HG02885 (cell line): ENCODE data around the gene LIN28A.
A peak's percentile ranks its signal among the peaks of the same experiment; 100 is the strongest.
"Not testable (repeated sequence)": the region's sequence is repeated elsewhere in the genome, so short reads cannot be mapped to it uniquely, and the experiment has no call there.

ENCODE experiments used
- ATAC-seq: cut with Tn5 transposase; IDR thresholded peaks from one replicate; pipeline ENCODE4 v1.9.1; 2021; ENCODE audit warnings: mild to moderate bottlenecking; ENCODE audit not compliant: unreplicated experiment, poor library complexity

The LIN28A gene, protein sequence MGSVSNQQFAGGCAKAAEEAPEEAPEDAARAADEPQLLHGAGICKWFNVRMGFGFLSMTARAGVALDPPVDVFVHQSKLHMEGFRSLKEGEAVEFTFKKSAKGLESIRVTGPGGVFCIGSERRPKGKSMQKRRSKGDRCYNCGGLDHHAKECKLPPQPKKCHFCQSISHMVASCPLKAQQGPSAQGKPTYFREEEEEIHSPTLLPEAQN

DNA sequence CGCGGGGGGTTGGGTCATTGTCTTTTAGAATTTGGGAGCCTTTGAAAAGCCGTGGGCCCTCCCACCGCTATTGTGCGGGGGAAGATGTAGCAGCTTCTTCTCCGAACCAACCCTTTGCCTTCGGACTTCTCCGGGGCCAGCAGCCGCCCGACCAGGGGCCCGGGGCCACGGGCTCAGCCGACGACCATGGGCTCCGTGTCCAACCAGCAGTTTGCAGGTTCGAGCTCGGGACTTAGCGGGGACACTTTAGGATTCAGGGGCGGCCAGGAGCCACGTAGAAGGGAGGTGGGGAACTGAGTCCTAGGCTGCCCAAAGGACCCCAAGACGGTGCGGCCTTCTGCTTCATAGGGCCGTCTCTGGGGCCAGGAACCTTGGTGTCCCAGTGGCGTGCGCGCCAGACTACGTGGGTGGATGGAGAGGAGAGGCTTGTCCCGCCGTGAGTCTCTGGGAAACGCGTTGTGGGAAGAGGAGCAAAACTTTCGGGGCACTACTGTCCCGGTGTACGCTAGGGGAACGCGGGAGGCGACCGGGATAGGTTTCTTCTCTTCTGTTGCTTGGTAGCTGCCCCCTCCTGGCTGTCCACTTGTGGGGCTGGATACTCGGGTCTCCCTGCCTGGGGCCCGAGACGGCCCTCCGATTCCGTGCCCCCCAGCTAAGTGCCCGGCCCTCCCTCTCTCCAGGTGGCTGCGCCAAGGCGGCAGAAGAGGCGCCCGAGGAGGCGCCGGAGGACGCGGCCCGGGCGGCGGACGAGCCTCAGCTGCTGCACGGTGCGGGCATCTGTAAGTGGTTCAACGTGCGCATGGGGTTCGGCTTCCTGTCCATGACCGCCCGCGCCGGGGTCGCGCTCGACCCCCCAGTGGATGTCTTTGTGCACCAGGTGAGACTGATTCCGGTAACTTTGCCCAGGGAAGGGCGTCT lies at the start of gene LIN28A:
LIN28A (plus strand) TSS at position 112 of the 918 bp plus-strand sequence; CDS start at position 187, 75 bp downstream.
- no peak for ATAC-seq

DNA sequence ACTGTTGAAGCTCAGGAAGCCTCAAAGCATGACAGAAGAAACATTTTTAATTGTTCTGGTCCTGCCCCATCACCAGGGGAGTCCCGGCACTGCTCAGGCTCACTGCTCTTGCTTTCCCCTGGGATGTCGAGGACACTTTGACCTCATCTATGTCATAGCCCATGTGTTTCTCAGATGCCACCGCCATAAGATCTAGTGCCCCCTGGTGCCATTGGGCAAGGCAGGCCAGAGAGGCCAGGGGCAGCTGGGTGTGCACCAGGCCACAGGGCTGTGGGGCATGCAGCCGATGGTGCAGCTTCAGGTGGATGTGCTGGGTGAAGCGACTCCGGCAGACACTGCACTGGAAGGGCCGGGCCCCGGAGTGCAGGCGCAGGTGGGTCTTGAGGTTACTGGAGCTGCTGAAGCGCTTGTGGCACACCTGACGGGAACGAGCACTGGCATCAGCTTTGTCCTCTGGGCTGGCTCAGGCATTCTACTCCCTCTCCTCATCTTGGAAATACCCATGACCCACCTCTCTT lies 49.0 kb upstream of the LIN28A start:
- no peak for ATAC-seq

DNA sequence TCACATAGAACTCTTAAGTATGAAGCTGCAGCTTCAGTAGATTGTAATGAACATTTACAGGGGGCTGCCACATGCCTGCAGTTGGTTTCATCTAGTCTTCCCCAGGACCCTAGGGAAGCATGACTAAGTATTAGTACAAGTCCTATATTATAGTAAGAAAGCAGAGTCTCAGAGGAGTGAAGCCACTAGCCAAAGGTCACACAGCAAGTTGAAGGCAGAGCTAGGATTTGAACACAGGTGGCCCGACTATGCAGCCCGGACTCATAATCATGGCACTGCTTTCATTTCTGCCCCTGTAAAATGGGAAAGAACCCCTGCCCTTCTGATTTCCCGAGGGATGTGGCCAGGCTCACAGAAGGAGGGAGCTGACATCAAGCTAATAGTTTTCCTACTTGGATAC lies 48.3 kb upstream of the LIN28A start:
- no peak for ATAC-seq

DNA sequence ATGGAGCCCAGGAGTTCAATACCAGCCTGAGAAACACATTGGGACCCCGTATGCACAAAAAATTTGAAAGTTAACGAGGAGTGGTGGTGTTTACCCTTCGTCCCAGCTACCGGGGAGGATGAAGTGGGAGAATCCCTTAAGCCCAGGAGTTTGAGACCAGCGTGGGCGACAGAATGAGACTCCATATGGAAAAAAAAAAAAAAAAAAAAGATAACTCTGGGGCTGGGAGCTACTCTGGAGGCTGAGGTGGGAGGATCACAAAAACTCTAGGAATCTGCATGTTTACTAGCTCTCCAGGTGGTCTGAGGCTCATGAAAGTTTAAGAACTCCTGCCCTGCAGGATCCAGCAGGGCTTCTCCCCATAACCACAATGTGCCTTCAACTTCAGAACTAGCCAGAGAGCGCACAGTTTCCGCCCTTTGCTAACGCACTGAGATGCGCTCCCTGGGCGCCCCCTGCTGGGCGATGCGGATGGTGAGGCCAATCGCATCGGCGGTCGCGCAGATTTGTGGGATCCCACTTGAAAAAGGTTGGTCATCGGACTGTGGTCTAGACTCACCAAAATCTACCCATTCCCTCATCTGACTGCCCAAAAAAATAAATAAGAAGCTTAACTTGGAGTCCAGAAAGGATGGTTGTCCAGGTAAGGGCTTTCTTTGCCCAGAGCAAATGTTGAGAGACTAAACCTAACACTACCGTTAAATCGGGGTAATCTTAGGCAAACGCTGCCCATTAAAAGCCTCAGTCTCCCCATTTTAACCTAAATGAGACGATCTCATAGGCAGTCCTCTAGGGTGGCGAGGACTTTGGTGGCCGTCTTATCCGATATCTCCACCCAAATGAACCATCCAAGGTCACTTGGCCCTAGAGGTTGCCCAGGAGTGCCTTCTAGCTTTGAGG lies 46.8 kb upstream of the LIN28A start:
- ATAC-seq = peak; percentile 49

DNA sequence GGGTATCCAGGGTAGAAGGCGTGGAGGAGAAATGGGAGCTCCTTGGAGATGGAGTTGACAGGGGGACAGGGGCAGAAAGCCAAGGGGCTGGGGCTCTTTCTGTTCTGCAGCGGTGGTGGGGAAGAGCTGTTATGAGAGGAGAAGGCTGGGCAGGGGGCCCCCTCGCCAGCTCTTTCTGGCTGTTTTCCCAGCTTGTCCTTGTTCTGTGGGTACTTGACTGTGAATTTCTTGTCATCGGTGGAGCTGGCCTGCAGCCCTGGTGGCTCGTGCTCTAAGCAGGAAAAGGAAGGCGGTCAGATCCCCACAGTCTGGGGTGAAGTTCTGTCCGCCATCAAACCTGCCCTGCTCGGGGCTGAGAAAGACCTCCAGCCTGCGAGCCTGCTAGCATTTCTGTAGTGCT lies 45.7 kb upstream of the LIN28A start:
- no peak for ATAC-seq

DNA sequence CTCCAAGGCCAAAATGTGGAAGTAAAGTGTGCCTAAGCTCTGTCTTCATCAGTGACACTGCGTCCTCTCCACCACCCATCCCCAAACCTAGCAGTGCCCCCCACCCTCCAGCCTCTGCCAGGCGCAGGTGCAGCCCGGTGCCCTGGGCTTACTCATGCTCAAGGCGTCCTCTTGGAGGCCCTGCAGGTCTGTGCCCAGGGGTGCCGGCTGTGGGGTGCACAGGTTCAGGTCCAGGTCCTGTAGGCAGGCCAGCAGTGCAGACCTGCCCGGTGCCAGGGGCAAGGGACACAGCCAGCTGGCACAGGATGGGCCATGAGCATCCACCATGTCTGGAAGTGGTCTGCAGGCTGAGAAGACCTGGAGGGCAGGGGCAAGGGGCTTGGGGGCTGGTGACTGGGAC lies 43.2 kb upstream of the LIN28A start:
- ATAC-seq = no peak

DNA sequence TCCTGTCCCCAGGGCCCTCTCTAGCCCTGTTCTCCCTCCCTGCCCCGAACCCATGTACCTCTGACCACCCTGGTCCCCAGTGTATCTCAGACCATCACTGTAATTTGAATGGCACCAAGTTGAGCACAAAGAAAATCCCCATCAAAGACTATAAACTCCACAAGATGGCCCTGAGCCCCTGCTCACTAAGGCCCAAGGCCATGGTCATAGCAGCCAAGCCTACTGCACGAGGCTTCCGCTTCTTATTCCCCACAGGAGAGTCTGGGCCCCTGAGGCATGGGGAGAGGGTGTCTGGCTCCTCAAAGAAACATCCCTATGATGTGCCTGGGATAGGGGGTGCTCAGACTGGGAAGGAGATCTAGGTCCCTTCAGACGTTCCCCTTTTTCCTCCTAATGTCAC lies 42.6 kb upstream of the LIN28A start:
- ATAC-seq = no peak

DNA sequence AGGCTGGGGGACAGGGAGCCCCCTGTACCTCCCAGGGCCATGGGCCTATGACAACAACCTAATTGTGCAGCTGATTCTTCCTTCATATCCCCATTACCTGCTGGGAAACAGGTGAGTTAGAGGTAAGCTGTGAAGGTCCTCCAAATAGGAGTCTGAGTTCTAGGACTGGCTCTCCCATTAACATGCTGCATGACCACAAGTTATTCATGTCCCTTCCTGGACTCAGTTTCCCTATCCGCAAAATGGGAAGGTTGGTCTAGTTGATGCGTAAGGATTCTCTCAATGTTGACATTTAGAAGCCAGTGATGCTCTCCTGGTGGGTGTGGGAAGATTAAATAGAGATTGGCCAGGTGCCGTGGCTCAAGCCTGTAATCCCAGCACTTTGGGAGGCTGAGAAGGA lies 42.1 kb upstream of the LIN28A start:
- ATAC-seq = no peak

DNA sequence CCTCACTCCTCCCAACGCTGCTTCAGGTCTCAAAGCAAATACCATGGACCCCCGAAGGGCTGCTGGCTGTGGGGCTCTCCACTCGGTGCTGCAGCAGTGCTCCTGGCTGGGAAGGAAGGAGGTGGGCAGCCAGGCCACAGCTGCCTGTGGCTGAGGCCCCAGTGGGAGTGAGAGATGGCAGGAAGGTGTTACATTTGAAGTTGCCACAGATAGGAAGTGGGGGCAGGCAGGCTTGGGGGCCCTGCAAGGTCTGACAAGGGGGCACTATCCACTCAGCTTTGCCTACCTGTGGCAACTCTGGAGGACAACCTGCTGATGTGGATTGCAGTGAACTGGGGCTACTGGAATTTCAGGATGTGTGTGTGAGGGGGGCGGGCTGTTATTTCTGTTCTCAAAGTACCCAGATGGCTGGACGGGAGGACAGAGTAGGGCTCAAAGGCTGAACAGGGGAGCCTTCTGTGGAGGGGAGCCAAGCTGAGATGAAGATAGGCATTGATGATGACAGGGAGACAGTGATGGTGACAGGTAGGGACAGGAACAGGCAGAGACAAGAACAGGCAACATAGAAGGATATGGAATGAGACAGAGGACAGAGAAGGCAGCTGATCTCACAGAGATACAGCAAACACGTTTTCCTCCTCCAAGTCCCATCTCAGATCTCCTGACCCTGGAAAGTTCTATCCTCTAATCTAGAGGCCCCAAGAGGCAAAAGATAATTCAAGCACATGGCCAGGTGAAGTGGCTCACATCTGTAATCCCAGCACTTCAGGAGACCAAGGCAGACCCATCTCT lies 39.8 kb upstream of the LIN28A start:
- no peak for ATAC-seq

DNA sequence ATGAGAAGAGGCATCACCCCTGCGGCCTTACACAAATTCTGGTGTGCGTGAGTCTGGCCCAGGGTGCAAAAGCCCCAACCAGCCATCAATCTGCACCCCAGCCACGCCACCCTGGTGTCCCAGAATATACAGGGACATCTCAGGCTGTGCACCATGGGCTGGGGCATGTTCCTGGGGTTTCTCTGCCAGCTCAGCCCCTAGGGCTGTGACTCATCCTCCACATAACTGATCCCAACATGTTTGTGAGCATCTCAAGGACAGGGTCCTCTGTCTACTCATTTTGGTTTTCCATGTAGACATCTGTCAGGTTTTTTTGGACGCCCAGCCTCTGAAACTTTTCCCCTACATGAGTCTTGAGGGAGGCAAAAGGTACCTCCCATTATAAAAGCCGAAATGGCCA lies 38.6 kb upstream of the LIN28A start:
- no peak for ATAC-seq

DNA sequence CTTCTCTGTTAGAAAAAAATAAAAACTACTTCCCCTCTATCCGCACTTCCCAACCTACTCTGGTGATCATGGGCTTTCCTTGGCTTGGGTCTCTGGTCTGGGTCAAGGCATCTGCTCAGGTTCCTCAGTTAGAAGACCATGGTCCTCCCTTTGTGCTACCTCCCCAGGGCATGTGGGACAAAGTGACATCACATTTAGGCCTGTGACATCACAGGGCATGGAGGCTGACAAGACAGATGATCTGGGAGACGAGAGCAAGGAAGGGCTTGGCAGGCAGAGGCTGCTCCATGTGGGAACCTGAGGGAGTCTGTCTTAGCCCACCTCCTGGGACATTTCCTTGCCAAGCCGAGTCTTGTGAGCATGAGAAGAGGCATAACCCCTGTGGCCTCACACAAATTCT lies 38.0 kb upstream of the LIN28A start, which contains the start of gene ZNF683:
ZNF683 (minus strand) TSS at position 140 of the 400 bp plus-strand sequence. CDS start 4,179 bp downstream, outside the sequence.
- not testable (repeated sequence) for ATAC-seq

DNA sequence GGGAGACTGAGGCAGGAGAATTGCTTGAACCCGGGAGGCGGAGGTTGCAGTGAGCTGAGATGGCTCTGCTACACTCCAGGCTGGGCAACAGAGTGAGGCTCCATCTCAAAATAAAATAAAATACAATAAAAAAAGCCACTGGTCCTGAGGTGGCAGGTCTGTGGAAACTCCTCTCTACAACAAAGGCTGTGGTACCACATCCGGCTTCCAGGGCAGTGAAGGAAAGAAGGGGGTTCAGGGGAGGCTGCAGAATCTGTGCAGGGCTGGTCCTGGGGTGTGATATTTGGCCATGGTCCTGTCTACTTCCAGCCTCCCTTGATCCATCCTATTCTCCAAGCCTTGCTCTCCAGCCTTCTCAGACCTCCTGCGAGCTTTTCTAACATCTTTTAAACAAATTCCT lies 37.3 kb upstream of the LIN28A start:
- ATAC-seq = no peak

DNA sequence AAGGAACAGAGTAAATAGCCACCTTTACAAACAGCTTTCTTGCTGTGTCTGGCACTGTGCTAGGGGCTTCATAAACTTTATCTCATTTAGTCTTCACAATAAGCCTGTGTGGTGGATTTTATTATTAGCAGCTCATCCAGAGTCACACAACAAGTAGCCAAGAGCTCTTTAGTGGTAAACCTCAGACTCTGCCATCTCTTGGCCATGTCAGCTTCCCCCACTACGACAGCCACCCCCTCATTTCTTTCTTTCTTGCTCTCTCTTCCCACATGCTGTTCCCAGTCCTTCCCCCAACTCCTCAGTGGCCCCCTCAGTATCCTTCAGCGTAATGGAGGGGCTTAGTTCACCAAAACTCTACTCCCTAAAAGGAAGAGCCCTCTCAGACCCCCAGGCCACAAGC lies 36.8 kb upstream of the LIN28A start:
- no peak for ATAC-seq

DNA sequence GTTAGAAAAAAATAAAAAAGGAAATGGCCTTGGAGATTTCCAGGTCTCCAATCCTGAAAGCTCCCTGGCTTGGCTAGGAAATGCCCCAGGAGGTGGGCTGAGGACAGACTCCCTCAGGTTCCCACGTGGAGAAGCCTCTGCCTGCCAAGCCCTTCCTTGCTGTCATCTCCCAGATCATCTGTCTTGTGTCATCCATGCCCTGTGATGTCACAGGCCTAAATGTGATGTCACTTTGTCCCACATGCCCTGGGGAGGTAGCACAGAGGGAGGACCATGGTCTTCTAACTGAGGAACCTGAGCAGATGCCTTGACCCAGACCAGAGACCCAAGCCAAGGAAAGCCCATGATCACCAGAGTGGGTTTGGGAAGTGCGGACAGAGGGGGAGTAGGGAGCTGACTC lies 36.3 kb upstream of the LIN28A start:
- ATAC-seq = not testable (repeated sequence)

DNA sequence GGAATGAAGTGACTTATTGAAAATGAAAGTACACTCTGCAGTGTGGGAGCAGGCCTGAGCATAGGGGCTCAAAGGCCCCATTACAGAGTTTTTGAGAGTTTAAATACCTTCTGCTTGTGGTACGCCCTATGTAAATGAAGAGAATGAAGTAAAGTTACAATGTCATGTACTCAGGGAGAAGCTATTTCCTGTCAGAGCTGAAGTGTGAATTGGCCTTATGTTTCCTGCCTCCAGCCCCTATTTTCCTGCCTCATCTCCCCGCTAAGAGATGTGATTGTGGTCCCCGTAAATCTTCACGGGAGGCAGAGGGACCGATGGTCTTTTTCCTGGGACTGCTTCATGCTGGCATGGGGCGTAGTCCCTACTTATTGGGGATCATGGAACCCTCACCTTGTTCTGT lies 35.5 kb upstream of the LIN28A start:
- ATAC-seq = no peak

DNA sequence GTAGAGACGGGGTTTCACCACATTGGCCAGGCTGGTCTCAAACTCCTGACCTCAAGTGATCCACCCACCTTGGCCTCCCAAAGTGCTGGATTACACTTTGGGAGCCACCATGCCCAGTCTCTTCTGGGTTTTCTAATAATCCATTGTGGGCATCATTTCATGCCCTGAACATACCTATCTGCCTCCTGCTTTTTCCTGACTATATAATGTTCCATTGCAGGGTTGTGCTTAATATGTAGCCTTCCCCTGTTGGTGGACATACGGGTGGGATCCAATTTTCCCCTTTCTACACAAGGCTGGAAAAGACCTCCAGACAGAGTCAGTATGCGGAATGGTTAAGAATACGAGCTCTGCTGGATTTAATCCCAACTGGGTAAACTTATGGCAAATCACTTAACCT lies 34.6 kb upstream of the LIN28A start:
- no peak for ATAC-seq

DNA sequence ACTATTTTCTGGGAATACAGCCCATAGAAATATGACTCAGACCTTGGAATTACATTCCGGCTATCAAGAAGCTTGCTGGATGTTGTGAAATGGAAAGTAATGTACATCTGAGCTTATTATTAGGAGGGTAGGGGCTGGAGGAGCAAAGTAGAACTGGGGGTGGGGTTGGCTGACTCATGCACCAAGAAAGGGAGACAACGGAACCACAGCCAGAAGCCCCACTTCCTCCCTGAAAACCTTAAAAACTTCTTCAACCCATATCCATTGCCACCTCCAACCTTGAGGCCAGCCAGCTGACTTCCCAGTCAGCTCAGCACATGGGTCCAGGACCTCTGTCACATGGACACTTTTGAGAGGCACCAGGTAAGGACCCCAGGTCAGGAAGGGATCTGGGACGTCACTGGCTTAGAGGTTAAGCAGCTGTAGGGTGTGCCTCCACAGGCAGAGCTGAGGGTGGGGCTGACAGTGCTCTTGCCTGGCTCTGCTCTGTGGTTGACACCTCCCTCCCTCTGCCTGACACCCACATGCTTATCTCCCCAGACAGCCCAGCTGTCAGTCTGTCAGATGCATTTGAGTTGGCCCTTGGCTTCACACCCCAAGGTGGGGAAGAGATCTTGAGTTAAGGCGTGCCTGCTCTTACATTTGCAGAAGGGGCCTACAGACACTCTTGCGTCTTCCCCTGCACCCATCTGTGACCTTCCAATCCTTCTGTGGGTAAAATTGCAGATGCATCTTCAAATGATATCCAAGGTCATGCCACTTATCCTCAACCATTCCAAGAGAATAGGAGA lies 32.3 kb upstream of the LIN28A start:
- ATAC-seq = peak; percentile 82

DNA sequence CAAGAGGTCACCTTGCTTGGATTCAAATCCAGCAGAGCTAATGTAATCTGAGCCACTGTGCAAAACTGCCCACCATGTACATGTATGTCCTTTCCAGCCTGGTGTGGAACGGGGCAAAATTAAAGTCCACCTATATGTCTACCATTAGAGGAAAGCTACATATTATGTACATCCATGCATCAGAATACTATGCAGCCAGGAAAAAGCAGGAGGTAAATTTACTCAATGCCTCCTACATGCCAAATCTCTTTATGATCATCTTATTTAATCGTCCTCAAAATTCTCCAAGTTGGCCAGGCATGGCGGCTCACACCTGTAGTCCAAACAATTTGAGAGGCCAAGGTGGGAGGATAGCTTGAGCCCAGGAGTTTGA lies 31.8 kb upstream of the LIN28A start:
- ATAC-seq = no peak

DNA sequence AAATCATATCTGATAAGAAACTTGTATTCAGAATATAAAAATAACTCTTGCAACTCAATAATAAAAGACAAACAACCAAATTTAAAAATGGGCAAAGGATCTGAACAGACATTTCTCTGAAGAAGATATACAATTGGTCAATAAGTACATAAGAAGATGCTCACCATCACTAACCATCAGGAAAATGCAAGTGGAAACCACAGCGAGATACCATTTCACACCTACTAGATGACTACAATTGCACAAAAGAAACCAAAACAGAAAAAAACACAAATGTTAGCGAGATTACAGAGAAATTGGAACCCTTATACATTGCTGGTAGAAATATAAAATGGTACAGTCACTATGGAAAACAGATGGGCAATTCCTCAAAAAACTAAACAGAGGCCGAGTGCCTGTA lies 26.5 kb upstream of the LIN28A start:
- ATAC-seq = no peak
